ENCODE results near the gene IRX2. TPM values are rescaled to one million over a fixed set of nuclear protein-coding genes. Genes with fewer than 3 reads are reported as not detected.

Gene IRX2
- total RNA-seq, 1 donor from 2014 or later: 6.5 TPM

DNA sequence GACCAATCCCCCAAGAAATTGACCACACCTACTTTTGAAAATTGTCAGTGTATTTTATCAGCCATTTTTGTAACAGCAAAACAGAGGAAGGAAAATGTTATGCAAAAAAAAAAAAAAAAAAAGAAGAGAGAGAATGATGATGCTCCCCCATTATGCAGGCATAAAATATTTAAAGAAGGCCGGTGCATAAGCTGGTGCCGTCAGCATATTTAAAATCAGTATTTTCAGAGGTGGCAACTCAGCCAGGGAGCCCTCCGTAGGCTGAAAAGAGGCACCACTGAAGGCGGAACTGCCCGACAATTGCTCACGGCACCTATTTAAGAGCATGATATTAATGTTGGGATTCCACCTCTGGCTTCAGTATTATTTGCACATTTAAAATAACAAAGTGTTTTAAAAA lies 33.4 kb downstream of the IRX2 start:
- no peak for DNase-seq (ENCODE audit: low spot score)

DNA sequence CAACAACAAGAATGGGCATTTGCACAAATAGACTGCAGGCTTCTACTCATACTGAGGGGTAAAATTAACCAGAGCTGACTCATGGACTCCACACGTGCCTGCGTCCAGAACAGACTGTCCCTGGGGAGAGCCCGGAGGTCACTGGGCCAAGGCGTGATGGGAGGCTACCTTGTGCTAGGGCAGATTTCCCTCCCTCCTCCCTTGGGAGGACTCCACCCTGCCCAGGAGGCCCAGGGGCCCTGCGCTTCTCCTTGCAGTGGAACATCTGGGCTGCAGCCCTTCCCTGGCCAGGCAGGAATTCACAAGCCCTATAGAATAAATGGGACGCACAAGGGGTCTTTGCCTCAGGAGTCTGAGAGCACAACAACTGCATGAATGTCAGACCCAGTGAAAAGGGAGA lies 35.6 kb downstream of the IRX2 start:
- DNase-seq (ENCODE audit: low spot score): no peak

DNA sequence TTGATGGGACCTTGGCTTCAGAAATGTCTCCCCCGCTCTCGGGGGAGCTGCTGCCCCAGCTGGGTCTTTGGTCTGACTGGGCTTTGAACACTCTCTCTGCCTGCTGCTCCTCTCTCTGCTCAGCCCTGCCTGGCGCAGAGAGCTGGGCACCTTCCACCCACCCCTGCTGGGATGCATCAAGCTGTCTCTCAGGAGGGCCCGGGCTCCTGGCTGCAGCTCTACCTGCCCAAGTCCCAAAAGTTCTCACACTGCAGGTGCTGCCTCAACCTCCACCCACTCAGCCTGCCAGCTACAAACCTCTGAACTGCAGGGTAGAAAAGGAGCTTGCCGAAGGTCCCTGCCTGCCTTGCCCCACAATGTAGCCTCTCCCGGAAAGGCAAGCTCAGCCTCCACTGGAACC lies 36.7 kb downstream of the IRX2 start:
- no peak for DNase-seq (ENCODE audit: low spot score)

DNA sequence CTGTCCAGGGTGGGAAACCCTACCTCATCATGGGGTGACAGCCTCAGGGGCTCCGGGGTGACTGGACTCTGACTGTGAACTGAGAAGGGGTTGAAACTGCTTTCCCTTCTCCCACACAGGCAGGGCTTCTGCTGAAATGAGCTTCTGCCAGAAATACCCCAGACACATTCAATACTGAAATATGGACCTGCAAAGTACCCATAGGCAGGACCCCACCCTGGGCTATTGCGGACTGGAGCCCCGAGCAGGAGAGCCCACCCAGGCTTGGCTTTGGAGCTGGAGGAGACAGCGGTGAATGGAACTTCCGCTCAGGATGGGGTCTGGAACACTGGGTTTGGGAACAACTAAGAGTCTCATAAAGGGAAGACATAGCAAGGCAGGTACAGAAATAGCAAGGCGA lies 37.5 kb downstream of the IRX2 start:
- no peak for DNase-seq (ENCODE audit: low spot score)

DNA sequence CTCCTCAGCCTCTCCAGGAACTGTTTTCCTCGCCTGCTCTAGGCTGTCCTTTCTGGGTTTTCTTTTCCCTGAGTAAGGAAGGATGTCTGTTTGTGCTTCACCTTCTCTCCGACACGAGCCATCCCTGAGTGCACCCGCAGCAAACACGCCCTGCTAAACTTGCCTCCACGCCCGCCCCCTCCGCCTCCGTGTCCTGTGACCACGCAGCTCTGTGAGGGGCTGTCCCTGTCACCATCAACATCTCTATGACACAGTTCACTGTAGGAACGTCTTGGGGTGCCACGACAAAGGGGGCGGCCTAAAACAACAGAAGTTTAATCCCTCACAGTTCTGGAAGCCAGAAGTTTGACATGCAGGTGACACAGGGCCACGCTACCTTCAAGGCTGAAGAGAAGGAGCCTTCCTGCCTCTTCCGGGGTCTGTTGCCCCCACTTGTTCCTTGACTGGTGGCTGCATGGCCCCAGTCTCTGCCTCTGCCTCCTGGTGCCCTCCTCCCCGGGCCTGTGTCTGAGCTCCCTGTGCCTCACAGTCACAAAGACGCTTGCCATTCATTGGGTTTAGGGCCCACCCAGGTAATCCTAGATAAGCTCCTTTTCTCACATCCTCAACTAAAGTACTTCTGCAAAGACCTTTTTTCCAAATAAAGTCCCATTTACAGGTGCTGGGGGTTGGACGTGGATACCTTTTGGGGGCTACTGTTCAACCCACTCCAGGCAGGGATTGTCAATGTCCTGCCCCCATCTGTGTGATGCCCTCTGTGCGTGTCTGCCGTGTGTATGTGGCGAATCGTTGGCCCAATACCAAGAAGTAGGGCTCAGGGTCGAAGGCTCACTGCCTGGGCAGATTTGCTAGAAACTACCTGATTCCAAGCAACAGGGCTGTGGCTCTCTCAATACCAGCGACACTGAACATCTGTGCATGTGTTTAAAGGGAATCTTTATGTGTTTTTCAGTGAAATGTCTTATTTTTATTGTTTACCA lies 39.7 kb downstream of the IRX2 start:
- no peak for DNase-seq (ENCODE audit: low spot score)

DNA sequence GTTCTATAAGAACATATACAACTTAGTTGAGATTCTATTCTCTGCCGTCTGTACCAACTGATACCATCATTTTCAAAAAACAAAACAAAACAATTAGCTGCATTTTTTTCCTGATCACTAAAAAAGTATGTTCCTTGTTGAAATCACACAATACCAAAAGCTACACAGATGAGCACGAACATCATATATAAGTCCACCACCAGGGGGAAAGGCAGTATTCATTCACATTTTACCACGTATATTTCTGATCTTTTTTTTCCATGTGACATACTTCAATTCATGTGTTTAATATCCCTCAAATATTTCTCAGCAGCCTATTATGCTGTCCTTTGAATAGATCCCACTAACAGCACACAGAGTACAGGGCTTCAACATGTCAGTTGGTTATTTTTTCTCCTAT lies 40.6 kb downstream of the IRX2 start:
- DNase-seq (ENCODE audit: low spot score): no peak

DNA sequence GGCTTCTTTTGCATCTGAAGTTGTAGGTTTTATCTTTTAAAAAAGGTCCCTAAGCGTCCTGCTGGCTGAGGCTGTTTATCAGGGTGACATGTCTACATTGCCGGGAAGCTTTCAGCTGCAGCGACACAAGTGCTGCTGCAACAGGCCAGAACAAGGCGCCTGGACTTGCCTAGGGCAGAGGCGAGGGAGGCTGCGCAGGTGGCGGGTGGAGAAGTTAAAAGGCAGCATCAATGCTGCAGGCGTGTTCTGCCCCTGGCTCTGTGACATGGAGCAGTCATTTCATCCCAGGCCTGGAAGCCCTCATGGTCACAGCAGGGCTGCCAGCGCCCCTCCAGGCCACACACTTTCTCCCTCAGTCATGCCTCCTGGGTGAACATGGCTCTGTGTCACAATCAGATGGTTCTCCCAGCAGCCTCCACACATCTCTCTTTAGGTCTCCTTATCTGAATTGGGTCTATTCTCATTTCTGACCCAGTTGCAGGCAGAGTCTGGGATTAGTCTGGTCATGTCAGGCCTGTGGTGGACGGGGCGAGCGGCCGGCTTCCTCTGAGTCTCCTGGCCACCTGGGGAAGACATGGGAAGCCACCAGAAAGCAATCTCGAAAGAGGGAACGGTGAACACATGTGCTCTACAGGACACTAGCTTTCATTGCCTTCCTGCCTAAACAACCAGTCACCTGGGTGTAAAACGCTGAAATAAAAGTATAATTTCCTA lies 41.3 kb downstream of the IRX2 start:
- no peak for DNase-seq (ENCODE audit: low spot score)

DNA sequence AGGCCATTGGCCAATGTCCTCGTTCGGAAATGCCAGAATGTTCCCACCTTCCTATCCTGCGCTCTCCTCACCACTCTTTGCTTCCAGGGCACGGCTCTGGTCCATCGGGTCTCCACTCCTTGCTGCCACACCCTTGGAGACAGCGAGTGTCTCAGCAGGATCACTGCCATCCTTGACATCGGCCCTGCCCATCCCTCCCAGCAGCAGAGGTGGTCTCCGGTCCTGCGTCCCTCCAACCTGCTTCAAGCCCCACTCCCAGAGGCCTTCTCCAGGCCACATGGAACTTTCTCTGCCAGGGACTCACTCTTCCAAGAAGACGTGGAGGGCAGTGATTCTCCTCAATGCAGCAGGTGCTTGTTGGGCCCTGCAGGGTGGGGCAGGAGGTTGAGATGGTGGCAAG lies 42.7 kb downstream of the IRX2 start:
- DNase-seq (ENCODE audit: low spot score): no peak

DNA sequence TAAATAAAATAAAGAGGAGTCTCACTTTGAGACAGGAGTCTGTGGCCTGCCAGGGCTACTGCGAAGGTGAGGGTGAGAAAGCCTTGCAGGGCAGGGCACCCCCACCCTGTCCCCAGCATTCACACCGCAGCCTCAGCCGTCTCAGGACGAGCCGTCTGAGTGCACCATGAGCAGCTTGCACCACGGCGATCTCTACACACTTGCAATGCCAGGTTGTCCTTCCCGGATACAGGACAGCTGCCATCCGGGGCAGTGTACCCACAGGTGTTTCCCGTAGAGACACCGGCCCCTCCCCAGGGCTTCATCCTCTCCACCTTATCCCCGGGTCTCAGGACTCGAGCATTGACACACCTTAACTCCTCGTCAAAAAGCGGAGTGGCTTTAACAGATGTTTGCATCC lies 43.3 kb downstream of the IRX2 start:
- no peak for DNase-seq (ENCODE audit: low spot score)

DNA sequence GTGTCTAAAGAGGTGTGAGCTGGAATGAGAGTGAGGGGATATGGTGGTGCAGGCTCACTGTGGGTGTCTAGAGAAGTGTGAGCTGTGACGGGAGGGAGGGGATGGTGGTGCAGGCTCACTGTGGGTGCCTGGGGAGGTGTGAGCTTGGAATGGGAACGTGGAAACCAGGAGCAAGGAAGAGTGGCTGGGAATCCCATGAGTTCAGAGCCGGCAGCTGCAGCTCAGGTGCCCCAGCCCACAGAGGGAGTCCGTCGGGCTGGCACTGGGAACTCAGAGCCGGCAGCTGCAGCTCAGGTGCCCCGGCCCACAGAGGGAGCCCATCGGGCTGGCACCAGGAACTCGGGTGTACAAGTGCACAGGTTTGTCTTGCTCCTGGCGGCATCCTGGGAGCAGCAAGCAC lies 45.6 kb downstream of the IRX2 start:
- DNase-seq (ENCODE audit: low spot score): no peak

DNA sequence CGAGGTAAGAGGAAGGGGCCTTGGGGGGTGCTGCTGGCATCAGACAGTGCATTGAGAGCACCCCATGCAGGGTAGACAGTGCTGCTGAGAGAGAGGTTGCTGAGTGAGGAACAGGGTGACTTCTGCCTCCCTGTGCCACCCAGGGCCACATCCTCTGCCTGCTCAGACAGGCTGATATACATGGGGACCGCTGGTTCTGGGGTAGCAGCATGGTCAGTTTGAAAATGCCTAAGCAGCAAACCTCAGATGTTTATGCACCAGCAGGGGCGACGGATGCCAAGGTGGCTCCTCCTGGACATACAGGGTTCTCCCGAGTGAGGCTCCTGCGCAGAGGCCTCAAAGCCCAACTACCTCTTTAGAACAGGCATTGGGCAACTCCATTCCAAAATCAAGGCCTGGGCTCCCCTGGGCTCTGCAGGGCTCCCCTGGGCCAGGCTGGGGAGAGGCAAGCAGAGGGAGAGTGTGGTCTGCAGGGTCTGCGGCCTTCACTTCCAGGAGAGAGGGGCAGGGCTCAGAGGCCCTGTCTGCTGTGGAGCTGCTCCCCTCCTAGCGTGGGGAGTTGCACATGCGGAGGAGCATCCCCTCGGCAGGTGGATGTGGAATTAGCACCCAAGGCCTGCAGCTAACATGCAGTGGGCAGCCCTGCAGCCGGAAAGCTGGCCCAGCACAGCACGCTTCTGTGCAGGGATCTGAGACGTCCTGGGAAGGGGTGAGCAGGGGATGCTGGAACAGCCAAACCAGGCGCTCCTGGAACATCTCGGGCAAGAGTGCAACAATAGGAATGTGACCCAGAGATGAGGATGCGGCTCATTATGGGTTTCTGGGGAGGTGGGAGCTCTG lies 46.5 kb downstream of the IRX2 start:
- DNase-seq (ENCODE audit: low spot score): no peak

DNA sequence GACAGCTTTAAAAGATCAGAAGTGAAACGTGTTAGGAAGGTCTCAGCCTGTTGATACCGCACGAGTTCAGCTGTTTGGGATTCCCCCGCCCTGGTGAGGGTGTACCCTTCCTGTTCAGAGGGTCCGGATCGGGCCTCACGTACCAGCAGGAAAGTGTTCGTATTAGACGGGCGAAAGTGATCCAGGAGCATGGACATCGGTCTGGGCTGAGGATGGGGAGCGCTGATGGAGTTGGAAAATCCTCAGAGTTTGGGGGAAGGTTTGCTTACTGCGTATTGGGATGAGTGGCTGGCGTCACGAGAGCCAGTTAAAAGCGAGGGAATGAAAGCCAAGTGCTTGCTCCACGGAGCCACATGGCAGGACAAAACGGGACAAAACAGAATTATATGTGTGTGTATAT lies 47.4 kb downstream of the IRX2 start:
- DNase-seq (ENCODE audit: low spot score): no peak

DNA sequence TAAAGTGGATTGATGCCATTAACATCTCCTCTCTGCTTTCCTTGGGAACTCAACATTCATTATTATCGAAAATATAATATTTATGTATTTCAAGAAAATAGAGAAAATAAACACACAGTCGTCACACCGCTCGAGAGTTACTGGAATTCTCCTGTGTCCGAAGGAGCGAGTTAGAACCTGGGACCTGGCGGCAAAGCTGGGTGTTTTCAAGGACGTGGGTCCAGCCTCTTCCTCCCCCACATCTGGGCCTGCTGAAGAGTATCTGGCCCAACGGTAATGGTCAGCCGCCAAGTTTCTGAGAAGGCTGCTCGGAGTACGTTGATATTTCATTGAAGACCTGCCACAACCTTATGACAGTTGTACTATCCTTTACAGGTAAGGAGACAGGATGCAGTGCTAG lies 47.9 kb downstream of the IRX2 start:
- no peak for DNase-seq (ENCODE audit: low spot score)

DNA sequence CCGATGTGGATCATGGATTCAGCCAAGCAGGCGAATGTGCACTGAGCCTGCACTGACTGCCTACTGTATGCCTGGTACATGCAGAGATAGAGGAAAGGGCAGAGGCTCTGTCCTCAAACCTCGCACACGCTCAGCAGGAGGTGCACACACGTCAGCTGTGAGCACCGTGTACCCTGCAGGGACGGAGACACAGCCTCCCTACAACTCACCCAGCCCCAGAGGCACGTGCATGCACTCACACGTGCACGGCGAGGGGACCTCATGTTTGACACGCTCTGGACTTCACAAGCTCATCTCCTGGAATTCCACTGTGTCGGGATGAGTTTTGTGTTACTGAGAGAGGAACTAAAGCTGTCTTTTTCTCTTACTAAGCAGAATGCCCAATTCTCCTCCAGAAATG lies 48.4 kb downstream of the IRX2 start:
- DNase-seq (ENCODE audit: low spot score): no peak

DNA sequence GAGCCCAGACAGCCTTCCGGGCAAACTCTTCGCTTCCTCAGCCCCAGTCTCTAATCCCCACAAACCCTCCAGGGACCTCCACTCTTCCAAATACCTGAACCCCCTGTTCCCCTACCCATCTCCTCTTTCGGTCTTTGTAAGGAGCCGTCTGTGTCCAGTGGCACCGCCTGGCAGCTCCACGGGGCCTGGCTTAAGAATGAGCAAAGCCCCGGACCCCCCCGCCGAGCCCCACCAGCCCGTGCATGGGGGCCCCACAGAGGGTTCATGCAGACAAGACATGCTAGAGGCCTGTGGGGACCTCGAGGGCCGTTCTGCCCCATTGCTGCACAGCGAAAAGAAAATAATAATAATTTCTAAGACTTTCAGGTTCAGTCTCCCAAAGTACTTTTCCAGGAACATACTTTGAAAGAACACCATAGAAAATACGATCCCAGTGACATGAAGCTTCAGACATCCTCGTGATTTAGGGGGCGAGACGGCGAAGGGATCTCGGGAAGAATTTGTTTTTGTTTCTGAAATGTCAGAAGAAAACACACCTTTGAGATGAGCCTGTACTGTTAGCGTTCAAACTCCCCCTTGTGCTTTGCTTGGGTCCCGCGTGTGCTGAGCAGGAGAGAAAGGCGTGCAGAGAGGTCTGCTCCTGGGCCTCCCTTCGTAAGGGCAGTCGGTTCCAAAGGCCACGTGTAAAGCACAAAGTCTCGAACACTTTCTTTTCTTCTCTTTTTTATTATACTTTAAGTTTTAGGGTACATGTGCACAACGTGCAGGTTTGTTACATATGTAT lies 49.2 kb downstream of the IRX2 start:
- no peak for DNase-seq (ENCODE audit: low spot score)

DNA sequence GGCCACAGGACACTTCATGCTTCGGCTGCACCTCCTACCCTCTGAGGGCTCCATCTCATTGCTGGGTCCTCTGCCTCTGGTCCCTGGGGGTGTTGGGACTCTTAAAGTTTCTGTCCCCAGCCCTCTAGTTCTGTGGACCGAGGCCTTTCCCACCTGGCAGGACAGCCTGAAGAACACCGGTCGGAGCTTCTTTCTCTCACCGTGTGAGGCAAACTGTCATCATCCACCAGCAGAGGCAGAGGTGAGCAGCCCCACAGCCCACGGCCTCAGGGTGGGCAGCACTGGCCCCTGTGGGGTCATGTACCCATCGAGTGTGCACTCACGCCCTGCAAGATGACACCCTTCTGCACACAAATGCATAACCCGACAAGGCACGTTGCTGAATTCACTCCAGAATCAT lies 49.9 kb downstream of the IRX2 start:
- no peak for DNase-seq (ENCODE audit: low spot score)

DNA sequence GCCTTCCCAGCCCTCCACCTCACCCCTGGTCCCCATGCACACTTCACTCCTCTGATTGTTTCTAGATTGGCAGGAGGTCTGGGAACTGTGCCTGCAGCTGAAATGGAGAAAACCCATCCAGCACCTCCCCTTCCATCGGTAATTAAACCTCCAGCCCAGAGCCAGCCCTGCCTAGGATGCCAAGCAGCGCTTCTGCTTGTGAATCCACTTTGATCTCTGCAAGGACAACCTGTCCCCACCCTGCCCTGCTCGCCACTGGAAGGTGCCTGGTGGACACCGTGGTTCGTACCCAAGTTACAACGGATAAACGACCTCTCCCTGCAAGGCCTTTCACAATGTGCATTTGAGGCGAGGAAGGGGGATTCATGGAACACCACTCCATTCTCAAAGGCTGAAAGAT lies 50.6 kb downstream of the IRX2 start:
- no peak for DNase-seq (ENCODE audit: low spot score)

DNA sequence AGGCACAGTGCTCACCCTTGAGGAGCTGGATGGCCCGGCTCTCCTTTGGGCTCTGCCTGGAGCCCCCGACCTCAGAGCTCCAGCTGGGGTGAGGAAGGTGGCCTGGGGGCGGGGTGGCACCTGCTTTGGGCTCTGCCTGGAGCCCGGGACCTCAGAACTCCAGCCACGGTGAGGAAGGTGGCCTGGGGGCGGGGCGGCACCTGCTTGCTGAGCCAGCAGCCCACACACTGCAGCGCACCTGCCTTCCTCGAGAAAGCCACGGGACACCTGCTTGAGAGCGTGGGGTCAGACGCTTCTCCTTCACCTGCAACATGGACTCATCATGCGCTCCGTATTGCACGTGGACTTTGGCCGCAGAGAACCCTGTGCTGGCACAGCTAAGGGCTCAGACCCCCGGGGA lies 51.8 kb downstream of the IRX2 start:
- DNase-seq (ENCODE audit: low spot score): no peak

DNA sequence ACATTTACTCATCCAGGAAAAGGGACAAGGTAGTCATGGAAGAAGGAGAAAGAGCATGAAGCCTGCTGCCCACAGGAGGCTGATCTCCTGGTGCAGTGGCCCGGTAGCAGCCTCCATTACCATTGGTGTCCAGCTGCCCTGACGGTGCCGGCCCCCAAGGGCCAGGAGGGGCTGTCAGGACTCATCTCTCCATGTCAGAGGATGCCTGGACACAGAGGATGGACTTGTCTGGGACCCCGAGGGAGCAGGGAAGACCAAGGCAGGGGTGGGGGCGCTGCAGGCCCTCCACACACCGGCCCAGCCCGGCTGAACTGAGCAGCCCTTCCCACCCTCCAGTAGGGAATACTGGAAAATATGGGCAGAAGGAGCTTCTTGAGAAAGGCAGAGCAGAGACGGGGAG lies 52.2 kb downstream of the IRX2 start:
- no peak for DNase-seq (ENCODE audit: low spot score)

DNA sequence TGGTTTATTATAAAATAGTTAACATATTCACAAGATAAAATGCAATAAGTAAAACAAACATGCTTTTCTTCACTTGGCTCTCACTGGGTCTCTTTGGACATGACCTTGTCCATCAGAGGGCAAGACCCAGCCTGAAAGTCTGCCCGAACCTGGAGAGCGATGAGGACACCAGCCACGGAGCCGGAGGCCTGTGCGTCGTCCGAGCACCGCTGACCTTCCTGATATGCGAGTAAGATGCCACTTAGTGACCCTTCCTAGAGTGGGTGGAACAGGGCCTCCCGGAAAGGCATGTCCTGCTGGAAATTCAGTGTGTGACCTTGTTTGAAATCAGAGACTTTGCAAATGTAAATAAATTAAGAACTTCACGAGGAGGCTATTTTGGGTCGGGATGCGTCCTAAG lies 52.9 kb downstream of the IRX2 start:
- no peak for DNase-seq (ENCODE audit: low spot score)

DNA sequence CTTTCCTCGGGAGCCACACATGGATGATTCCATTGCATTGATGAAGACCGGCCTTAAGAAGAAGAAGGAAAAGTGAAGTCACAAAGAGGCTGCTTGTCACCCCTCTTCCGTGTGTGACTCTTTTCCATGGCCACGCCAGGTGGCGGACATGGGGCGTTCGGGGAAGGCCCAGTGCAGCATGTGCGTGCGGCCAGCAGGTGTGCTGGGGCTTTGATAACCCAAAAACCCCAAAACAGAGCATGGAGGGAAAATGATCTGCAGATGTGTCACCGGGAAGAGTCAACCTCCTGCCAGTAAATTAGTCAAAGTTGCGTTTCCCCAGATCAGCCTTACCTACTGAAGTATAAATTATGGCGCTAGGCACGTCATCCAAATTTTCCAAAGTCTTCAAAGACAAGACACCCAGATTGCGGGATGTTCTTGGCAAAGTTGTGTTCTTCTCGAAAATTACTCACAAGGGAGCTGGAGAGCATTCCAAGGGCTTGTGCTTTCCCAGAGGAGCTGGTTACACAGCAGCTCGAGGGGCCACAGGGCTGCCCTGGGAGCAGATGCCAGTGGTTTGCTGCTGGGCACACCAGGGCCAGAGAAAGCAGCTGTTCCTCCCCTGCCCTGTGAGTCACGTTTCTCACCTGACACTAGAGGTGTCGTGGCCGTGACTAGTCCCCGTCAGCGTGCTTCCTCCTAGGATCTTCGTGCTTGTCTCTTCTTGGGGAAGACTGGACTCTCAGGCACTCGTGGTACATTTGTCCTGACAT lies 53.9 kb downstream of the IRX2 start:
- DNase-seq (ENCODE audit: low spot score): no peak

Measured in umbilical cord (tissue), 2 donors.